Measurements from ENCODE around the gene MPV17L2.

MPV17L2 gene

DNA sequence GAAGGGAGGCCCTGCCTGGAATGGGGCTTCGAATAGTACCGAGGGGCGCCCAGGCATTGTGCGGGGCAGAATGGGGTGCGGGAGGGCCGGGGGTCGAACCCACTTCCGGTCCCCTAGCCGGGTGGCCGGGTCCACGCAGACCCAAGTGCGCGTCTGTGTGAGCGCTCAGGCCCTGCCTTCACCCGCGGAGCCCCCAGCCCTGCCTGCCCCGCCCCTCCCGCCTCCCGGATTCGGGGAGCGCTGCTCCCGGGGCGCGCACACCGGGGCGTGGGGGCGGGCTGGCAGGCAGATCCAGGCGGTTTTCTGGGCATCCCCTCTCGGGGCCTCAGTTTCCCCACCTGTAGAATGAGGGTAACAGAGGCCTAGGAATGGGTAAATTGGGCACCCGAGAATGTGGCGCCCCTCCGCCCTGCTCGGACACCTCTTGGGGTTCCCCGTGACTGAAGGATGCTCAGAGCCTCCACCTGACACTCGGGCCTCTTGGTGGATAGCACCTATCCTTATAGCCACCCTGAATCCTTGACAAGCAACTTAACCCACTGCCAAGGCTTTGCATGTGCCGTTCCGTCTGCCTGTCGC is 39.4 kb upstream of the MPV17L2 start:
- Histone ChIP-seq H3K4me1 (ENCODE audit: control insufficient read depth in 1 of 2, insufficient read depth in 1 of 2, low read depth in 1 of 2, low read length in 1 of 2) (peaks cover 24 to 25% of the 10 kb centered on the region in 2 experiments), H3K4me3 (ENCODE audit: low read depth in 1 of 2, low read length in 1 of 2) (peak overlapping the region; percentile 94 to 99), H3K36me3 (peaks cover 28% of the 10 kb centered on the region), H3K27me3 (no peaks in the 10 kb centered on the region), H3K27ac (peak overlapping the region; percentile 99), H3K9me3 (no peaks in the 10 kb centered on the region)
- TF ChIP-seq, protein P1, sequence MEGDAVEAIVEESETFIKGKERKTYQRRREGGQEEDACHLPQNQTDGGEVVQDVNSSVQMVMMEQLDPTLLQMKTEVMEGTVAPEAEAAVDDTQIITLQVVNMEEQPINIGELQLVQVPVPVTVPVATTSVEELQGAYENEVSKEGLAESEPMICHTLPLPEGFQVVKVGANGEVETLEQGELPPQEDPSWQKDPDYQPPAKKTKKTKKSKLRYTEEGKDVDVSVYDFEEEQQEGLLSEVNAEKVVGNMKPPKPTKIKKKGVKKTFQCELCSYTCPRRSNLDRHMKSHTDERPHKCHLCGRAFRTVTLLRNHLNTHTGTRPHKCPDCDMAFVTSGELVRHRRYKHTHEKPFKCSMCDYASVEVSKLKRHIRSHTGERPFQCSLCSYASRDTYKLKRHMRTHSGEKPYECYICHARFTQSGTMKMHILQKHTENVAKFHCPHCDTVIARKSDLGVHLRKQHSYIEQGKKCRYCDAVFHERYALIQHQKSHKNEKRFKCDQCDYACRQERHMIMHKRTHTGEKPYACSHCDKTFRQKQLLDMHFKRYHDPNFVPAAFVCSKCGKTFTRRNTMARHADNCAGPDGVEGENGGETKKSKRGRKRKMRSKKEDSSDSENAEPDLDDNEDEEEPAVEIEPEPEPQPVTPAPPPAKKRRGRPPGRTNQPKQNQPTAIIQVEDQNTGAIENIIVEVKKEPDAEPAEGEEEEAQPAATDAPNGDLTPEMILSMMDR (IDR thresholded peaks at IDR 0.05), result no peak

DNA sequence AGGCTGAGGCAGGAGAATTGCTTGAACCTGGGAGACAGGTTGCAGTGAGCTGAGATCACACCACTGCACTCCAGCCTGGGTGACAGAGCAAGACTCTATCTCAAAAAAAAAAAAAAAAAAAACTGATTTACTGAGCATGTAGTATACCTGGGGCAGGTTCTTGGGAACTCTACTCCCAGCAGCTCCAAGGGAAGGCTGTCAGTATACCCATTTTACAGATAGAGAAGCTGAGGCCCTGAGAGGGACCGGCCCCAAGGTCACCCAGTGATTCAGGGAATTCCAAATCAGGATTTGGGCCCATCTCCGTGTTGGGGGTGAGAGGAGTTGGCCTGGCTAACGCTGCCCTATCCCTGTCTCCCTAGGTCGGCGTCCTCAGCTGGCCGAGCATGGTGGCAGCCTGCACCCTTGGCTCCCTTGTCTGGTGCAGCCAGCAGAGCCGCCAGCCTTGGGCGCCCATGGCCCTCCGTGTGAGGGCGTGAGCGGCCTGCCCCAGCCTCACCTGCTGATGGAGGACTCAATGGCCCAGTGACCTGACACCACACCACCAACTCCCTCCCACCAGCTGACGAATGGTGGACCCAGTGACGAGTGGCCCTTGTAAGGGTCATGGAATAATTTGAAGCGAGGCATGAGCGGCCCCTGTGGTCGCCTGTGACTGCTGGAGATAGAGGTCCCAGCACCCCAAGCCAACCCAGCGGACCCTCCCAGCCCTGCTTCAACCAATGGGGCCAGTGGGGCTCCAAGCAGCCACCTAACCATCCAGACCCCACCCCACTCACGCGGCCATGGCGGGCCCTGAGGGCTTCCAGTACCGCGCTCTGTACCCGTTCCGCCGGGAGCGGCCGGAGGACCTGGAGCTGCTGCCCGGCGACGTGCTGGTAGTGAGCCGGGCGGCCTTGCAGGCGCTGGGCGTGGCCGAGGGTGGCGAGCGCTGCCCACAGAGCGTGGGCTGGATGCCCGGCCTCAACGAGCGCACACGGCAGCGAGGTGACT is 37.6 kb upstream of the MPV17L2 start:
- H3K36me3 ChIP-seq, result peaks cover 11% of the 10 kb centered on the region
- no peaks in the 10 kb centered on the region for H3K27me3 ChIP-seq
- no peak overlapping the region for H3K27ac ChIP-seq
- H3K4me1 ChIP-seq (ENCODE audit: control insufficient read depth in 1 of 2, insufficient read depth in 1 of 2, low read depth in 1 of 2, low read length in 1 of 2), result peaks cover 24 to 25% of the 10 kb centered on the region in 2 experiments
- no peak overlapping the region for H3K4me3 ChIP-seq (ENCODE audit: low read depth in 1 of 2, low read length in 1 of 2)
- H3K9me3 ChIP-seq, result no peaks in the 10 kb centered on the region
- TF ChIP-seq, protein P1 (IDR thresholded peaks at IDR 0.05), result no peak

DNA sequence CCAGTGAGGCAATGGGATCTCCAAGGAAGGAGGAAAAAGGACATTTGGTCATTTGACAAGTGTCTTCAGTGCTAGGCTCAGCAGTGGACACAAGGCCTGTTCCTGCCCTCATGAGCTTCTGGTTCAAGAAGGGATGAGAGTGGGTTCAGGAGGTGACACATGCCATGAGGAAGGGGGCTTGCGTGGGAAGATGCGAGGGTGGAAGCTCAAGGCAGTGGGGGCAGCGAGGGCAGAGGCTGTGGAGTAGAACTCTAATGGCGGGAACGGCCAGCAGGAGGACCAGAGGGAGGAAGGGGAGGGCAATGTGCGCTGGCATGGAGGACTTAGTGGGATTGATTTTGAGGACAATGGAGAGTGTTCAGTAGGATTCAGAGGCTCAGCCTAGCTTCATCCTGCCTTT is 36.8 kb upstream of the MPV17L2 start:
- Histone ChIP-seq H3K36me3 (peaks cover 2% of the 10 kb centered on the region), H3K4me3 (ENCODE audit: low read depth in 1 of 2, low read length in 1 of 2) (no peak overlapping the region), H3K4me1 (ENCODE audit: control insufficient read depth in 1 of 2, insufficient read depth in 1 of 2, low read depth in 1 of 2, low read length in 1 of 2) (peaks cover 29 to 31% of the 10 kb centered on the region in 2 experiments), H3K27me3 (no peaks in the 10 kb centered on the region), H3K9me3 (no peaks in the 10 kb centered on the region), H3K27ac (no peak overlapping the region)
- TF ChIP-seq, protein P1 (IDR thresholded peaks at IDR 0.05), result no peak

DNA sequence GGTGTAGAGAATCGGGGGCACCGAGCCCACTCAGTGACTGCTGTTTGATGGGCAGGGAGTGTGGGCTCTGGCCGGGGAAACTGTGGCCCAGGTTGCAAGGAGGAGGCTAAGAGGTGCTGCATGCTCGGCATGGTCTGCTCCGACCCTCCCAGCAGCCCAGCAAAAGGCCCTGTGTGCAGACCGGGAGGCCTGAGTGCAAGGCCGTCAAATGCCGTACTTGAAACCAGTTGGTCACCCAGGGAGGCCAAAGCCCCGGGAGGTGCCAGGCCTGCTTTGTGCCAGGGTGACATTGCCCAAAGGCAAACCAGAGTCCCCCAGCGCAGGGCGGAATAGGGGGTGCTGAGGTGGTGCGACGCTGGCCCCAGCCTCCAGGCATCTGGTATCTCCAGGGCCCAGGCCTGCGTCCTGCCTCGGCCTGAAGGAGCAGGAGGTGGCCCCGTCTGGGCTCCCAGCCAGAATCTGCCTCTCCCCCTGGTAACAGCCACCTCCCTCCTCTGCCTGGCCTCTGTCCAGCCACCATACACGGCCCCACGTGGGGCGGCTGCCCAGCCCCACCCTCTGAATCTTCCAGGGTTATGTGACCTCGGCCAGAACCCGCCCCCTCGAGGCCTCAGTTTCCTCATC is 36.1 kb upstream of the MPV17L2 start:
- no peaks in the 10 kb centered on the region for H3K27me3 ChIP-seq
- no peak overlapping the region for H3K4me3 ChIP-seq (ENCODE audit: low read depth in 1 of 2, low read length in 1 of 2)
- H3K9me3 ChIP-seq, result no peaks in the 10 kb centered on the region
- peaks cover 28 to 29% of the 10 kb centered on the region in 2 experiments for H3K4me1 ChIP-seq (ENCODE audit: control insufficient read depth in 1 of 2, insufficient read depth in 1 of 2, low read depth in 1 of 2, low read length in 1 of 2)
- H3K27ac ChIP-seq, result no peak overlapping the region
- H3K36me3 ChIP-seq, result no peaks in the 10 kb centered on the region
- TF ChIP-seq, protein P1 (IDR thresholded peaks at IDR 0.05), result no peak

DNA sequence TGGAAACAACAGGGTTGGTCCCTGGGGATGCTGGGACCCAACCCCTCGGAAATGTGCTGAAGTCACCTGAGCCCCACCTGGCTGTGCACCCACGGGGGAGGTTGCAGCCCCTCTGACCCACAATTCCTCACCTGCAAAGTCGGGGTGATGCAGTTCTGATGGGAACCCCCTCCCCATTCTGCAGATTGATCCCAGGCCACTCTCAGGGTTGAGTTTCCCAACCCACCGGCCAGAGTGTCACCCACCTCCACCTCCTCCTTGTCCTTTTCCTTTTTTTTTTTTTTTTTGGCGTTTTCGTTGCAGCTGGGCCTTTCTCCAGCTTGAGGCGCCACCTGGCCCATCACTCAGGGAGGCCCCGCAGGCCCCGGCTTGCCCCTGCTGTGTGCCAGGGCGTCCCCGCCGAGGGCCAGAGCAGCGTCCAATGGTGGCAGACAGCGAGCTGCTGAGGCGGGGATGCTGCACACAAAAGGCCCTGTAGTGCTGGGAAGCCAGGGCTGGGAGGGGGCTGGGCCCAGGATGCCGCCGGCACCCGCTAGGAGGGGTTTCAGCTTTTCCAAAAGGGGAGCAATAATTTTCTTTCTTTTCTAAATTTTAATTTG is 35.5 kb upstream of the MPV17L2 start:
- H3K36me3 ChIP-seq, result no peaks in the 10 kb centered on the region
- no peaks in the 10 kb centered on the region for H3K27me3 ChIP-seq
- TF ChIP-seq, protein P1 (IDR thresholded peaks at IDR 0.05), result no peak
- H3K4me1 ChIP-seq (ENCODE audit: control insufficient read depth in 1 of 2, insufficient read depth in 1 of 2, low read depth in 1 of 2, low read length in 1 of 2), result peaks cover 23% of the 10 kb centered on the region in 2 experiments
- no peaks in the 10 kb centered on the region for H3K9me3 ChIP-seq
- no peak overlapping the region for H3K4me3 ChIP-seq (ENCODE audit: low read depth in 1 of 2, low read length in 1 of 2)
- H3K27ac ChIP-seq, result no peak overlapping the region

All from neutrophil (primary cell).